H1 (cell line): ENCODE results near the gene SLX4. TPM values are rescaled to one million over a fixed set of nuclear protein-coding genes. Genes with fewer than 3 reads are reported as not detected.

Source experiments
- CTCF ChIA-PET: fragments of 300-600 bp; sonication (Branson Sonifier 250); formaldehyde crosslinking; loops from one replicate; lab custom pipeline; 2021; ENCODE audit not compliant: partially characterized antibody; lab: Charles Lee
- POLR2A ChIA-PET: fragments of 300-600 bp; sonication (Branson Sonifier 250); formaldehyde crosslinking; loops from one replicate; lab custom pipeline; 2021; ENCODE audit warnings: inconsistent platforms; ENCODE audit not compliant: partially characterized antibody; lab: Charles Lee
- DNase-seq, 2 experiments: peaks; one replicate each; pipeline versions ENCODE4 v3.0.0 to v3.0.0-alpha.2; 2010 to 2022; ENCODE audit warnings: low spot score in 2 of 2, low read depth in 1 of 2, mixed read lengths in 1 of 2
- FAIRE-seq: peaks from 2 replicates; lab custom pipeline; 2011; peaks lifted over from hg19 to GRCh38; lab: Jason Lieb, UNC
- H2AFZ ChIP-seq: 2 replicates; pipeline ENCODE4 v1.8.1; 2012; ENCODE audit warnings: low read length, inconsistent platforms
- H2AK5ac ChIP-seq: 2 replicates; pipeline ENCODE4 v1.6.1; 2013; ENCODE audit warnings: low read depth, low read length
- H2BK120ac ChIP-seq: replicated peaks from 2 replicates; pipeline ENCODE3; 2013; ENCODE audit warnings: low read depth, low read length, inconsistent platforms
- H2BK12ac ChIP-seq: 2 replicates; pipeline ENCODE4 v1.6.1; 2013; ENCODE audit warnings: low read depth, low read length
- H2BK15ac ChIP-seq: 2 replicates; pipeline ENCODE4 v1.6.1; 2013; ENCODE audit warnings: low read length
- H2BK20ac ChIP-seq: 2 replicates; pipeline ENCODE4 v1.6.1; 2013; ENCODE audit warnings: low read length
- H2BK5ac ChIP-seq: 2 replicates; pipeline ENCODE4 v1.6.1; 2013; ENCODE audit warnings: low read depth, low read length
- H3K14ac ChIP-seq: 2 replicates; pipeline ENCODE4 v1.6.1; 2013; ENCODE audit warnings: inconsistent platforms; ENCODE audit not compliant: insufficient read length
- H3K18ac ChIP-seq: 2 replicates; pipeline ENCODE4 v1.6.1; 2013; ENCODE audit warnings: low read length; ENCODE audit errors: extremely low read depth
- H3K23ac ChIP-seq: 2 replicates; pipeline ENCODE4 v1.6.1; 2013; ENCODE audit warnings: inconsistent platforms; ENCODE audit not compliant: insufficient read length
- H3K23me2 ChIP-seq: 2 replicates; pipeline ENCODE4 v1.6.1; 2013; ENCODE audit warnings: low read depth, low read length
- H3K27ac ChIP-seq: 2 replicates; pipeline ENCODE4 v1.6.1; 2011; ENCODE audit warnings: low read depth, low read length, inconsistent platforms
- H3K27me3 ChIP-seq, 4 experiments: replicated peaks in 1 of 4; 1 replicate in 1 of 4; 2 replicates in 3 of 4; pipeline versions ENCODE4 v1.6.1 to v1.8.1; 2011 to 2013; ENCODE audit warnings: low read length in 3 of 4, mild to moderate bottlenecking in 3 of 4, inconsistent platforms in 2 of 4, mixed read lengths in 2 of 4, moderate library complexity in 1 of 4; ENCODE audit not compliant: control insufficient read depth in 3 of 4, insufficient read depth in 3 of 4; ENCODE audit errors: extremely low read depth in 1 of 4
- H3K36me3 ChIP-seq, 4 experiments: 2 replicates each; pipeline versions ENCODE4 v1.6.1 to v1.8.1; 2011 to 2013; ENCODE audit warnings: mild to moderate bottlenecking in 4 of 4, low read length in 3 of 4, moderate library complexity in 2 of 4, control low read depth in 1 of 4, inconsistent platforms in 1 of 4; ENCODE audit not compliant: insufficient read depth in 4 of 4, control insufficient read depth in 2 of 4
- H3K4ac ChIP-seq: replicated peaks from 2 replicates; pipeline ENCODE3; 2013; ENCODE audit warnings: low read length, low read depth, mixed read lengths, inconsistent platforms; ENCODE audit not compliant: insufficient read length
- H3K4me1 ChIP-seq, 4 experiments: replicated peaks in 1 of 4; 1 replicate in 1 of 4; 2 replicates in 3 of 4; pipeline versions ENCODE4 v1.6.1 to v1.8.1; 2011 to 2013; ENCODE audit warnings: low read length in 3 of 4, inconsistent platforms in 2 of 4, mixed read lengths in 1 of 4; ENCODE audit not compliant: insufficient read depth in 4 of 4, control insufficient read depth in 3 of 4
- H3K4me2 ChIP-seq, 2 experiments: 2 replicates each; pipeline versions ENCODE4 v1.6.1 to v1.8.1; 2011 to 2013; ENCODE audit warnings: low read depth in 2 of 2, low read length in 2 of 2, control low read depth in 1 of 2, inconsistent platforms in 1 of 2, mild to moderate bottlenecking in 1 of 2; ENCODE audit not compliant: insufficient read depth in 1 of 2
- H3K4me3 ChIP-seq, 4 experiments: fragments of 200-600, 300-600 bp in 1 of 4; sonication (generic), shearing (Covaris generic), sonication (Bioruptor Twin) in 1 of 4; 2 replicates each; pipeline versions ENCODE4 v1.5.1 to v1.8.1; 2011 to 2016; ENCODE audit warnings: low read length in 4 of 4, low read depth in 3 of 4, control low read depth in 2 of 4, inconsistent platforms in 2 of 4, mild to moderate bottlenecking in 2 of 4, mixed read lengths in 1 of 4, moderate library complexity in 1 of 4; ENCODE audit not compliant: insufficient read depth in 2 of 4; ENCODE audit errors: extremely low read depth in 1 of 4
- H3K56ac ChIP-seq: replicated peaks from 2 replicates; pipeline ENCODE3; 2013; ENCODE audit warnings: low read depth, mild to moderate bottlenecking, mixed read lengths, low read length, inconsistent platforms; ENCODE audit not compliant: insufficient read length
- H3K79me1 ChIP-seq: 2 replicates; pipeline ENCODE4 v1.6.1; 2013; ENCODE audit warnings: low read depth, low read length, control low read depth
- H3K79me2 ChIP-seq, 2 experiments: 2 replicates each; pipeline versions ENCODE4 v1.6.1 to v1.8.1; 2012 to 2013; ENCODE audit warnings: low read length in 2 of 2, mild to moderate bottlenecking in 2 of 2, inconsistent platforms in 1 of 2; ENCODE audit not compliant: insufficient read depth in 2 of 2, control insufficient read depth in 1 of 2
- H3K9ac ChIP-seq, 4 experiments: replicated peaks in 1 of 4; 1 replicate in 1 of 4; 2 replicates in 3 of 4; pipeline versions ENCODE4 v1.6.1 to v1.8.1; 2011 to 2013; ENCODE audit warnings: low read depth in 3 of 4, low read length in 3 of 4, control low read depth in 2 of 4, mild to moderate bottlenecking in 2 of 4, moderate library complexity in 2 of 4, inconsistent platforms in 1 of 4; ENCODE audit errors: extremely low read depth in 1 of 4
- H3K9me3 ChIP-seq, 2 experiments: 2 replicates each; pipeline versions ENCODE4 v1.6.1 to v1.8.1; 2012 to 2013; ENCODE audit warnings: mild to moderate bottlenecking in 2 of 2, moderate library complexity in 2 of 2, control low read depth in 1 of 2, inconsistent platforms in 1 of 2, low read depth in 1 of 2, low read length in 1 of 2, mixed read lengths in 1 of 2; ENCODE audit not compliant: insufficient read depth in 2 of 2
- H4K20me1 ChIP-seq, 2 experiments: replicated peaks in 1 of 2; 2 replicates each; pipeline versions ENCODE3 to v1.8.1; 2011 to 2013; ENCODE audit warnings: inconsistent platforms in 2 of 2, low read length in 2 of 2, mild to moderate bottlenecking in 1 of 2; ENCODE audit not compliant: insufficient read depth in 2 of 2, control insufficient read depth in 1 of 2
- H4K5ac ChIP-seq: 2 replicates; pipeline ENCODE4 v1.6.1; 2013; ENCODE audit warnings: low read length, low read depth, mixed read lengths, inconsistent platforms; ENCODE audit not compliant: insufficient read length
- H4K8ac ChIP-seq: 2 replicates; pipeline ENCODE4 v1.8.0; 2013; ENCODE audit warnings: mild to moderate bottlenecking, moderate library complexity, low read length, inconsistent platforms; ENCODE audit not compliant: insufficient read depth; ENCODE audit errors: extremely low read depth
- H4K91ac ChIP-seq: replicated peaks from 2 replicates; pipeline ENCODE3; 2013; ENCODE audit warnings: low read length, mixed read lengths, inconsistent platforms; ENCODE audit not compliant: insufficient read length
- EGR1 ChIP-seq: IDR thresholded peaks from 2 replicates; pipeline ENCODE4 v1.6.1; 2011; ENCODE audit warnings: low read depth, low read length, borderline replicate concordance
- GABPA ChIP-seq: IDR thresholded peaks from 2 replicates; pipeline ENCODE4 v1.6.1; 2011; ENCODE audit warnings: mild to moderate bottlenecking, low read length, moderate library complexity, borderline replicate concordance; ENCODE audit not compliant: insufficient read depth
- MAX ChIP-seq: IDR thresholded peaks from 2 replicates; pipeline ENCODE4 v1.6.1; 2012; ENCODE audit warnings: inconsistent platforms
- RBBP5 ChIP-seq: IDR thresholded peaks from 2 replicates; pipeline ENCODE4 v1.7.1; 2012; ENCODE audit warnings: low read depth, mild to moderate bottlenecking, inconsistent platforms, low read length, moderate library complexity, borderline replicate concordance
- SUZ12 ChIP-seq: fragments of 200-600 bp; sonication (generic); IDR thresholded peaks from 2 replicates; pipeline ENCODE4 v1.6.1; 2012; ENCODE audit warnings: mild to moderate bottlenecking, inconsistent platforms, low read length, moderate library complexity, mixed read lengths
- TBP ChIP-seq: IDR thresholded peaks from 2 replicates; pipeline ENCODE4 v1.6.1; 2011; ENCODE audit warnings: low read depth, low read length, improper control_type of control experiment
- YY1 ChIP-seq: IDR thresholded peaks from 2 replicates; pipeline ENCODE4 v1.6.1; 2011; ENCODE audit warnings: low read depth, mild to moderate bottlenecking, low read length
- WGBS, 2 experiments: shearing (Covaris generic) in 1 of 2; methylation state at CpG; one replicate each; pipeline versions ENCODE4 v1.1.6 to v1.1.7; 2013 to 2015; ENCODE audit warnings: low lambda C conversion rate in 2 of 2, mixed read lengths in 2 of 2, inconsistent platforms in 1 of 2, low coverage in 1 of 2, missing lambda C conversion rate in 1 of 2; ENCODE audit not compliant: insufficient replicate concordance in 2 of 2, insufficient coverage in 1 of 2, insufficient read length in 1 of 2; ENCODE audit errors: extremely low coverage in 1 of 2, missing lambda C conversion rate in 1 of 2; 5-methylcytosine and 5-hydroxymethylcytosine counted together
- long read RNA-seq, 2 experiments: library from RNA in 1 of 2; library from capped mRNA in 1 of 2; stranded (forward); transcript quantifications; one replicate each; pipeline ENCODE4 v2.0.0, GENCODE V29; 2021; ENCODE audit warnings: inconsistent platforms in 1 of 2
- polyA minus RNA-seq, 3 experiments: library from RNA; depleted of rRNA, polyadenylated mRNA; stranded (reverse); fragments of >200 nt; gene quantifications; 1 replicate in 2 of 3; 2 replicates in 1 of 3; pipeline ENCODE4 v1.2.3, GENCODE V29; 2011
- polyA plus RNA-seq, 7 experiments: library from polyadenylated mRNA; depleted of rRNA in 3 of 7; stranded (reverse) in 5 of 7; unstranded in 2 of 7; fragments of >200 nt in 5 of 7; fragments of 200-250 nt in 2 of 7; gene quantifications; 1 replicate in 5 of 7; 2 replicates in 1 of 7; 4 replicates in 1 of 7; pipeline versions ENCODE4 v1.2.1 to v1.2.3, GENCODE V29; 2011 to 2013; ENCODE audit warnings: missing spikeins in 2 of 7, mixed read lengths in 2 of 7
- total RNA-seq: library from RNA; stranded (reverse); fragmentation: NEBNext Ultra II Directional; extraction: Animal tissue kit (Norgen Biotek cat#: 25700); gene quantifications from 2 replicates; pipeline ENCODE4 v1.2.1, GENCODE V29; 2021

Gene SLX4
- total RNA-seq (10.9 and 11.4 TPM in 2 replicates), polyA plus RNA-seq (2011; rRNA removed) (4.4 and 6.1 TPM in 2 replicates), polyA minus RNA-seq (2011; rRNA and poly(A)+ RNA removed) (6.8 and 7.2 TPM in 2 replicates)
- 3.9 TPM for polyA plus RNA-seq (2011; cell fraction: cytosol; rRNA removed)
- polyA plus RNA-seq (2011; cell fraction: nucleus; rRNA removed): 13.0 TPM
- 6.0 to 7.5 TPM (median 6.9 TPM) in 4 replicates for polyA plus RNA-seq (2012, experiment 1 of 2)
- 3.7 TPM for polyA plus RNA-seq (2012, experiment 2 of 2)
- polyA plus RNA-seq (2013, experiment 1 of 2): 7.0 TPM
- 6.7 TPM for polyA plus RNA-seq (2013, experiment 2 of 2)
- polyA minus RNA-seq (2011; cell fraction: cytosol; rRNA and poly(A)+ RNA removed): 9.0 TPM
- polyA minus RNA-seq (2011; cell fraction: nucleus; rRNA and poly(A)+ RNA removed): 11.1 TPM
- long read RNA-seq, experiment 1, partial matches to known transcripts: 2 of 2 reads
- long read RNA-seq, experiment 1, other reads (novel, unspliced or antisense): 0 of 2 reads
- long read RNA-seq, experiment 2: 0 reads

GRCh38 chr16:3611146-3611975 is at the start of gene SLX4:
TSS of gene SLX4 (minus strand) at chr16:3611606. CDS start at chr16:3608964, 2,642 bp downstream.
- H2BK12ac ChIP-seq: no peak within 1 kb of the TSS
- H2BK120ac ChIP-seq: no peak within 1 kb of the TSS
- H3K9me3 ChIP-seq: no peaks in the 10 kb centered on the region
- H3K27me3 ChIP-seq: peaks cover 0 to 3% (median 0%) of the 10 kb centered on the region in 4 experiments; a peak in 1 of 7 replicates
- peaks cover 0 to 4% (median 0%) of the 10 kb centered on the region in 4 experiments; a peak in 3 of 7 replicates for H3K4me1 ChIP-seq
- DNase-seq: peak; percentile 84 to 92
- ChIA-PET CTCF (interaction anchor here (0.9 to 1.3 kb wide), 4 partner anchors 21 to 101 kb away, joined by 3 read pairs; no protein-coding TSS in a partner anchor), POLR2A (interaction anchor here (0.7 to 1.4 kb wide), 6 partner anchors 9 to 35 kb away, joined by 3 to 5 read pairs (median 3); no protein-coding TSS in a partner anchor)
- no peak for FAIRE-seq
- peaks cover 0 to 6% (median 0%) of the 10 kb centered on the region in 4 experiments; a peak in 4 of 8 replicates for H3K36me3 ChIP-seq
- H3K23ac ChIP-seq: no peak within 1 kb of the TSS
- peak within 1 kb of the TSS; percentile 62; the same call in 1 of the 2 replicates for H2BK5ac ChIP-seq
- H4K20me1 ChIP-seq: peaks cover 0 to 2% of the 10 kb centered on the region in 2 experiments
- WGBS, 2 experiments: 1% methylated on average over 83 of the region's 86 CpGs; no CpG with 5 or more reads in 1 of the 2 experiments
- peak within 1 kb of the TSS; percentile 66; the same call in 1 of the 2 replicates for H3K27ac ChIP-seq
- peak within 1 kb of the TSS; percentile 85 for H4K8ac ChIP-seq
- H2AK5ac ChIP-seq: no peak within 1 kb of the TSS
- peaks cover 8 to 40% of the 10 kb centered on the region in 2 experiments for H3K79me2 ChIP-seq
- no peak within 1 kb of the TSS for H2BK20ac ChIP-seq
- H3K4me2 ChIP-seq: peak within 1 kb of the TSS; percentile 91 to 98
- H4K91ac ChIP-seq: peak within 1 kb of the TSS; percentile 46
- H3K56ac ChIP-seq: no peak within 1 kb of the TSS
- H3K79me1 ChIP-seq: peaks cover 7% of the 10 kb centered on the region; the same call in 1 of the 2 replicates
- no peak within 1 kb of the TSS for H3K4ac ChIP-seq
- peak within 1 kb of the TSS; percentile 76 for H4K5ac ChIP-seq
- peak within 1 kb of the TSS; percentile 82 to 99 (median 88) for H3K4me3 ChIP-seq
- peak within 1 kb of the TSS; percentile 9; the same call in 1 of the 2 replicates for H3K18ac ChIP-seq
- peak within 1 kb of the TSS; percentile 55 to 67 (median 60) for H3K9ac ChIP-seq
- H2BK15ac ChIP-seq: 0 out of 2 replicates have a peak within 1 kb of the TSS, but pooled peaks have one; percentile 41
- H3K23me2 ChIP-seq: peaks cover 6% of the 10 kb centered on the region; the same call in 1 of the 2 replicates
- peak within 1 kb of the TSS; percentile 16; the same call in 1 of the 2 replicates for H2AFZ ChIP-seq
- no peak within 1 kb of the TSS for H3K14ac ChIP-seq
- TF ChIP-seq EGR1: peak; percentile 69; the same call in 1 of the 2 replicates
- peak; percentile 86; the same call in 1 of the 2 replicates for TF ChIP-seq GABPA
- no peak for TF ChIP-seq YY1
- TF ChIP-seq SUZ12: no peak
- TF ChIP-seq TBP: no peak
- peak; percentile 49; the same call in 1 of the 2 replicates for TF ChIP-seq RBBP5
- TF ChIP-seq MAX: 0 out of 2 replicates have a peak, but pooled peaks have one; percentile 10
